Measurements from ENCODE around the gene RSPH6A. TPM values are rescaled to one million over a fixed set of nuclear protein-coding genes. Genes with fewer than 3 reads are reported as not detected.

Gene RSPH6A
- total and polyA plus RNA-seq, 2 of the 13 experiments (the other 11 are each of a cell fraction or from before 2014, with no cell fraction given), result 0.07 TPM; not detected in 1

DNA sequence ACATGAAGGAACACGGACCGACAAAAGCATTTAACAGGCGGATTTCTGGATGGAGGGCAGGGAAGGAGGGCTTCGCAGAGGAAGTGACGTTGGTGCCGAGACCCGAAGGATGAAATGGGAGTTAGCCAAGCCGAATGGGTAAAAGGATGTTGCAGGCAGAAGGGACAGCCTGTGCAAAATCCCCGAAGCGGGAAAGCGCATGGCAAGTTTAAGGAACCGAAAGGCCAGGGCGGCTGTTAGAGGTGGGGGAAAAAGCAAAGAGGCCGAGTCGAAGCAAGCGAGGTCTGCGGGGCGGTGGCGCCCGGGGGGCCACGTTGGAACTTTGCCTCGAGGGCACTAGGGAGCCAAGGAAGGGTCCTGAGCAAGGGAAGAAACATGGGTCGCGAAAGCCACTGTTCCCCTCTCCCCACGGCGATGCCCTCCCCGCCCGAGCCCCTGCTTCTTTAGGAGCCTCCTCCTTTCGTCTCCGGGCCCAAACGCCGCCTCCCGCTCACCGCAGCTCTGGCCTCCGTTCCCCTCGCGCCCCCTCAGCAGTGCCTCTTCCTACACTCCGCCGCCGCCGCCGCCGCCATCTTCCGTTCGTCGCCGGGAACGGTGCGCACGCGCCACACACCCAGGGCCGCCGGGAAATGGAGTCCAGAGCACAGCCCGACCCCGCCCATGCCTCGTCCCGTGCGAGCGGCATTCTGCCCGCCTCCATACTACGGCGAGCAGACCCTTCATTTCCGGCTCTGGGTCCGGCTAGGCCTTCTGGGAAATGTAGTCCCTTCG, 47.6 kb upstream of the RSPH6A start, which contains the start of gene SYMPK (continued):
- TF ChIP-seq ZNF646 (CRISPR knock-in tag; IDR thresholded peaks at IDR 0.05) (no peak), ZFAT (CRISPR knock-in tag; conservative IDR thresholded peaks at IDR 0.05) (no peak), KLF16 (CRISPR knock-in tag; IDR thresholded peaks at IDR 0.05) (peak in 1 of 2 experiments; percentile 65; a peak in 1 of 4 replicates), TERF1 (CRISPR knock-in tag; IDR thresholded peaks at IDR 0.05) (no peak), ZNF20 (CRISPR knock-in tag; IDR thresholded peaks at IDR 0.05) (no peak), IRF9 (CRISPR knock-in tag; IDR thresholded peaks at IDR 0.05; ENCODE audit: borderline replicate concordance) (peak; percentile 45; the same call in 1 of the 2 replicates), WIZ (CRISPR knock-in tag; IDR thresholded peaks at IDR 0.05) (no peak), U2AF2 (IDR thresholded peaks at IDR 0.05; ENCODE audit: low read depth, low read length) (no peak), GMEB1 (CRISPR knock-in tag; IDR thresholded peaks at IDR 0.05; ENCODE audit: borderline replicate concordance) (peak; percentile 95), GFI1 (CRISPR knock-in tag; IDR thresholded peaks at IDR 0.05; ENCODE audit: borderline replicate concordance) (no peak), ZFP37 (CRISPR knock-in tag; IDR thresholded peaks at IDR 0.05; ENCODE audit: borderline replicate concordance) (no peak), ZNF549 (CRISPR knock-in tag; IDR thresholded peaks at IDR 0.05) (no peak)
- TF ChIP-seq, protein P1, sequence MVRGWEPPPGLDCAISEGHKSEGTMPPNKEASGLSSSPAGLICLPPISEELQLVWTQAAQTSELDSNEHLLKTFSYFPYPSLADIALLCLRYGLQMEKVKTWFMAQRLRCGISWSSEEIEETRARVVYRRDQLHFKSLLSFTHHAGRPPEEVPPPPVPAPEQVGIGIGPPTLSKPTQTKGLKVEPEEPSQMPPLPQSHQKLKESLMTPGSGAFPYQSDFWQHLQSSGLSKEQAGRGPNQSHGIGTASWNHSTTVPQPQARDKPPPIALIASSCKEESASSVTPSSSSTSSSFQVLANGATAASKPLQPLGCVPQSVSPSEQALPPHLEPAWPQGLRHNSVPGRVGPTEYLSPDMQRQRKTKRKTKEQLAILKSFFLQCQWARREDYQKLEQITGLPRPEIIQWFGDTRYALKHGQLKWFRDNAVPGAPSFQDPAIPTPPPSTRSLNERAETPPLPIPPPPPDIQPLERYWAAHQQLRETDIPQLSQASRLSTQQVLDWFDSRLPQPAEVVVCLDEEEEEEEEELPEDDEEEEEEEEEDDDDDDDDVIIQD (CRISPR knock-in tag; IDR thresholded peaks at IDR 0.05; ENCODE audit: low read depth), result peak; percentile 59; the same call in 1 of the 2 replicates
- TF ChIP-seq, protein P2, sequence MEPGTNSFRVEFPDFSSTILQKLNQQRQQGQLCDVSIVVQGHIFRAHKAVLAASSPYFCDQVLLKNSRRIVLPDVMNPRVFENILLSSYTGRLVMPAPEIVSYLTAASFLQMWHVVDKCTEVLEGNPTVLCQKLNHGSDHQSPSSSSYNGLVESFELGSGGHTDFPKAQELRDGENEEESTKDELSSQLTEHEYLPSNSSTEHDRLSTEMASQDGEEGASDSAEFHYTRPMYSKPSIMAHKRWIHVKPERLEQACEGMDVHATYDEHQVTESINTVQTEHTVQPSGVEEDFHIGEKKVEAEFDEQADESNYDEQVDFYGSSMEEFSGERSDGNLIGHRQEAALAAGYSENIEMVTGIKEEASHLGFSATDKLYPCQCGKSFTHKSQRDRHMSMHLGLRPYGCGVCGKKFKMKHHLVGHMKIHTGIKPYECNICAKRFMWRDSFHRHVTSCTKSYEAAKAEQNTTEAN (CRISPR knock-in tag; conservative IDR thresholded peaks at IDR 0.05), result 0 out of 2 replicates have a peak, but pooled peaks have one; percentile 15

All from HepG2 (cell line).